Muscle of back (tissue), 11 donors: ENCODE results near the gene GALNT12. TPM values are rescaled to one million over a fixed set of nuclear protein-coding genes. Genes with fewer than 3 reads are reported as not detected.

Source experiments
- DNase-seq, 3 donors: peaks; one replicate each; pipeline versions ENCODE4 v3.0.0 to v3.0.0-alpha.2; 2013
- polyA plus RNA-seq, 10 donors: library from polyadenylated mRNA; unstranded; fragments of 120-200 nt; gene quantifications; one replicate each; pipeline ENCODE4 v1.2.1, GENCODE V29; 2013; ENCODE audit not compliant: insufficient read length in 10 of 10

GALNT12 gene
- polyA plus RNA-seq, 10 donors: 2.3 to 6.4 (median 2.7) TPM

DNA sequence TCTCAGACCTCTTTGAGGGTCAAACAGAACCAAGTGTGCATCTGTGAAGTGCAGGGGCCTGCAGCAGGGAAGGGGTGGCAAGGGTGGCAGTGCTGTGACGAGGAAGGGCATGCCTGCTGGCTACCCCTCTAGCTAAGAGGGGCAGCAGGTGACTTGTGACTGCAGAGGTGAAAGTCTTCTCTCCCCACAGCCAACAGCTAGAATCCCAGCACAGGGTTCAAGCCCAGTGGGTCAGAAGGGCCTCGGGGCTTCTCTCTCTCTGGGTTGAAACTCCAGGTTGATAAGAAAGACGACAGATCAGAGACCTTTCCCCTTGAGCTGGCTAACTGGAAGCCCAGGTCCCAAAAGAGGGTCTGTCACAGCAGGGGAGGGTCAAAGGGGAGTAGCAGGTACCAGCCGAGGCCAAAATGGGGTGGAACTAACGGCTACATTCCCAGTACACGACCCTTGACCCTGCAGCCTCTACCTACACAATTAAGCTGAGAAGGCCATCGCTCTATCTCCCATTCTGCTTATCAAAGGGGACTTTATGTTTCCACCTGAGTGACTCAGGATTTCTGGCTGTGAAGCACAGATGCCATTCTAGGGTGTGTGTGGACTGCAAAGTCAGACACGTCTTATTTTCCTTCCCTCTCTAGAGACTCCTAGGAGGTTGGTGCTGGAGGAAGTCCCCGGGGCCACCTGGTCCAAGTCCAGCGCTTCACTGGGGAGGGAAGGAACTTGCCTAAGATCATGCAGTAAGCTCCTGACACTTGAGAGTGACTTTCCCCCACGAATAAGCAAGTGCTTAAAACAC, 25.7 kb upstream of the GALNT12 start:
- no peak for DNase-seq

DNA sequence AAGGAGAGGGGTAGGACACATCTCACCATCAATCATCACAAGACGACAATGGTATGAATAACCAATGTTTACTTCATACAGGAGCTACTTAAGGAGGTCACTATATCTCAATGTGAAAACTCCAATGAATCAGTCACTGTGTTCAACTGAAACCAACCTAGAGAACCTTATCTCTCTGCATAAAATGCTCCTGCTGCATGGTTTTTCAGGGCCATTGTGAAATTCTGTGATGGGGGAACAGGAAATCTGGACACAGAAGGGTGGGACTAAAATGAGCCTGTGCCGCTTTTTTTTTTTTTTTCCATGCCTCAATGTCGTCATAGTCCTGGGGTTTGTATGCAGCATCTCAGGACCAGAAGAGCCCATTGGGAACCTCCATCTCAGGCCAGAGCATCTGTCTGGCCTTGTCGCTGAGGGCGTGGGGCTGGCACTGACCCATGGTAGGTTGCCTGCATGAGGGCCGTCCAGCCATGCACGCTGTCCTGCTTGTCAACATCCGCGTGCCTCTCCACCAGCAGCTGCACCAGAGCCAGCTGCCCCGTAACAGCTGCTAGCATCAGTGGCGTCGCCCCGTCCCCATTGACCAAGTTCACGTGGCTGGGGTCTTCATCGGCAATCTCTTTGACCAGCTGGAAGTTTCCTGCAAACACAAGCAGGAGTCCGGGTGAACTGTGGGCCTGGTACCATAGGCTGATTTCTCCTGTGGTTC, 23.8 kb upstream of the GALNT12 start:
- DNase-seq: peak in 2 of 3 donors; percentile 55 to 75

DNA sequence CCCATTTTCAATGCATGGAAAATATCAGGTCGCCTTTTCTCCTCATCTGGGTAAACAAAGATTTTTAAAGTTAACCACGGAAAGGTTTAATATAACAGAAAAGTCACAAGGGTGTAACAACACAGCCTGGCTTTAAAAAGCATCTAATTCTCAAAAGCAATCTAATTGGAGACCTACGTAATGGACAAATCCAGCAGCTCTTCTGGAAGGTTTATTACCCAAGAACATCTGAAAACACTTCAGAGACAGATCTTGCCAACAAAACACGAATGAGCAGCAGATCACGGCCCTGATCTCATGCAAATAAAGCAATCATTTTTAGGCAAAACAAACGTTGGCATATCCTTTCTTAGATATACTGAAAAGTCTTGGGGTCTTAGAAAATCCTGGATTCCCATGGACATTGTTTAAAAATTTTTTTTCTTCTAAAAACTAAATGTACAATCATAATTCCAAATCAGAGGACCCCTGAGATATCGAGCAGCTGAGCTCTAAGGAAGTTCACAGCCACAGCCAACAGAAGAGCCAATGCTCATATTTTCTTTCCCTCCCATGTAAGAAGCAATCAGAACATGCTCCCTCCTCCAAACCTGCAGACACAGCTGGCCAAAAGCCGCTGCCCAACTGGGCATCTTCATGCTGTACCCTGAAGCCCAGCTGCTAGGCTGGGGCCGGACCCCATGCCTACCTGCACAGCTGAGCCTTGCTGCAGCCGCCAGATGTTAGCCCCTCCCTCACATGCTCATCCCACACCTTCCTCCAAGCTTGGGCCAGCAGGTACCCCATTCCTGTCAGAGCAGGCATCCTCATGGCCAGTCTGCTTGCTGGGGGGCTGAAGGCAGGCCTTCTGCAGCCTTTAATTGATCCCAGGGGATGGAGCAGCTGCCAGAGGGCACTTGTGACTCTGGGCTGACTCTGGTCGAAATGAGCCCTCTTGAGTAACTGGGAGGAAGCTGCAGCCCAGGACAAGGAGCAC, 22.4 kb upstream of the GALNT12 start:
- peak; percentile 53 to 83 (median 64) for DNase-seq

DNA sequence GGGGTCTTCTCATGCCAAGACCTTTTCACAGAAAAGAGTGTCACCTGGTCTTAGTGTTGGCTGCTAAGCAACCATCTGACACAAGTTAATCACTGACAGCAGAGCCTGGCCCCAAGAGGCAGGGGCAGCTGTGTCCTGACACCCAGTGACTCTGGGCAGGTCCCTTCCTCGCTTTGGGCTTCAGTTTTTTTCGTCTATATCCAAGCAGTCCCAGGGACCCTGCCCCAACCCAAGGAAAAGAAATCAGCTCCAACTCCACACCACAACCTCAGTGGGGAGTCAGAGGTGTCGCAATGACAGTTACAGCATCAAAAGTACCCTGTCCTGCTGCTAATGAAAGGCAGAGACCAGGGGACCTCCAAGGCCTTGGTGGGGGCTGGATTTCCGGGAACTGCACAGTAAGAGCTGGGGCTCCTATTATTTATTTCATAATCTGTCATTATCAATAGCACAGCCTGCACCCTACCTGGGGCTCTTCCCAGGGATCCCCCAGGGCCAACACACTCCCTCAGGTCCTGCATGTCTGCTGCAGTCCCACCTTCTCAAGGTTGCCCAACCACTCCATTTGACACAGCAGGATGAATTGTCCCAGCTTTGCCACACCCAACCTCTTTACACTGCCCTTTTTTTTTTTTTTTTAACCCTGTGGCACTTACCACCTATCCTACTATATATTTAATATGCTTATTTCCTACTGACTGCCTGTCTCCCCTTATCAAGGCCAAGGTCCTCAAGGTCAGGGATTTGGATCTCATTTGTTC, 20.5 kb upstream of the GALNT12 start:
- no peak for DNase-seq

DNA sequence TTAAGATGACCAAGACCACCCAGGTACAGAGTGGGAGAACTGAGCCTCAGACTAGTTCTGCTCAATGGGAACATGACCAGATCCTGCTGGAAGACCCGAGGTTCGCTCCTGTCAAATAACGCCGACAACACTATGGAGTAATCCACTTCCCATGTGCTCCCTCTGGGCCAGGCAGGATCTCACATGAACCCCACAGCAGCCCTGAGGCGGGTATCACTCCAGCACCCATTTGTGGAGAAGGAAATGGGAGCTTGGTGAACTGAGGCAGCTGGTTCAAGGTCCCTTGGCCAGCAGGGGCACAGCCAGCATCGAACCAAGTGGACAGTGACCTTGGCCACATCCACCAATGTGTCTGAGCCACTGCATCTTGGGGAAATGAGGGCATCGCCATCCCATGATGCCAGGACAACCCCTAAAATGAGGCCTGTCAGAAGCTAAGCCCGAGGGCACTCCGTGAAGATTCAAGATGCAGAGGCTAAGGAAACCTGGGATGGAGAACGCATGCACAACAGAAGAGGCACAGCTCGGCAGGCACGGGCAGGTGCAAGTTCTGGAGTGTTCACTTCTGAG, 19.6 kb upstream of the GALNT12 start:
- no peak for DNase-seq

DNA sequence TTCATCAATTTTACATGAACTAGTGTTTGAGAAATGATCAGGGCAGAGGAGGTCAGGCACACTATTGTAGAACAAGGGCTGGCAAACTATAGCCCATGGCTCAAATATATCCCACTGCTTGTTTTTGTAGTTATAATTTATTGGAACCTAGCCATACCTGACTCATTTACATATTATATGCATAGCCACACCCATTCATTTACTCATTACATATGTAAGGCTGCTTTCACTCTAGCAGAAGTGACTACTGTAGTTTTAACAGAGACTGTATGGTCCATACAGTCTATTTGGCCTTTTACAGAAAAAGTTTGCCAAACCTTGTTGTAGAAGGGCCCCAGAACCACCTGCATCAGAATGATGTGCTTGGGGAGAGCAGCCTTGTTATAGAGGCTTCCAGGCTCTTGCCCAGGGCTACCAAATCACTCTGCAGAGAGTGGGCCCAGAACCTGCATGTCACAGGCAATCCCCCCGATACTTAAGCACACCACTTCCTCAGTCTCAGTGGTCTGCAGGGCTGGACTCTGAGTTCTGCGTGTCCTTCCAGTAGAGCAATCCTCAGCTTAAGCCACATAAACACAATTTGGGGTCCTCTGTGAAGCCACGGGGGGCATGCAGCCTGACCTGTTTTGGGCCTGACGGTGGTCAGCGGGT, 17.9 kb upstream of the GALNT12 start:
- DNase-seq: no peak

DNA sequence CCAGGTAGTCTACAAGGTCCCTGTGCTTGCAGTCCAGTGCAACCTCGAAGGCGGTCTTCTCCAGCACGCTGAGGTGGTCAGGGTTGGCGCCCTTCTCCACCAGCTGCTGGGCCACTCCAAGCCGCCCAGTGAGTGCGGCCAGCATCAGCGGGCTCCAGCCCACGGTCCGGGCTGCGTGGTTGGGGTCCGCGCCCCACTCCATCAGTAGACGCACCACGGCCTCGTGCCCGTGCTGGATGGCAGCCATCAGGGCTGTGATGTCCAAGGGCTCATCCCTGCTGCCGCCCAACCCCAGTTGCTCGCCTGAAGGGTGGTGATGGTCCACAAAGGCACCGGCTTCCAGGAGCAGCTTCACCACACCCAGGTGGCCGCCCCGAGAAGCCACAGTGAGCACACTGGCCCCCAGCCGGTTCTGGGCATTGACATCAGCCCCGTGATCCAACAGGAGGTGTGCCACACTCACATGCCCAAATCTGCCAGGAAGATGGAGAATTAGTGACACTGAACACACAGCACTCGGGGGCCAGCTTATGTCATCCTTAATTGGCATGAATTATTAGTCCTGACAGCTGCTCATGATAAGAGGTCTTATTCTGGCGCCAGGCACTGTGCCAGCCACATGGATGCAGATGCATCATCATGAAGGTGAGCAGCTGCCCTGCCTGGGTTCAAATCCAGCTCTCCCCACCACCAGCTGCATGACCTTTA, 17.2 kb upstream of the GALNT12 start:
- DNase-seq: no peak

DNA sequence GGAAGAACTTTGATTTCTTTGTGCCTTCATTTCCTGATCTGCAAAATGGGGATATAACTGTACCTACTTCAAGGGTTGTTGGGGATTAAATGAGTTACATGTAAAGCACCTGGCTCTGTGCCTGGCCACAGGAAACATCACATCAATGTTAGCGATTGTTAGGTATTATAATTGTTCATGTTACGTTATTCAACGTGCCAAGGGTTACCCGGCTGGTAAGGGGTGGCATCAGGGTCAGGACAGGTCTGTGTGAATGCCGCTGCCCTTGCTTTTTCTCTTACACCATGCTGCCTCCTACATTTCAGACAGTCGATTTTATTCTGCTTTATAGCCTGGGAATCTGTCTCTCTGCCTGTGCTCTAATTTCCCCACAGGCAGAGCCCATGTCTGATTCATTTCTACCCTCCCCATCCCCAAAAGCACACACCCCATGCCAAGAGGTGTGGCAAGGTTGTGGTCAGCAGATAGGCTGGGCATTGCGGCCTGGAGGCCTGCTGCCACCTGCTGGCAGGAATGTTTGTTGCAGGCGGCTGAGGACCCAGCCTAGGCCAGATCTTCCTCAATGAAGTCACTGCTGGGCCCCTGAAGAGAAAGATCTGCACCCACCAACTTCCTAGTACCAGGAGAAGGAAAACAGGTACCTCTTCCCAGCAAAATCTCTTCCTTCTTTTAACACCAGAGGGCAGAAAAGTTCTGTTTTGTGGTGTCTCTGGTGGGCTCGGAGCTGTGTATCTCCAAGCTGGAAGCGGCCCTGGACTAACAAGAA, 16.4 kb upstream of the GALNT12 start:
- peak; percentile 82 to 89 (median 84) for DNase-seq

DNA sequence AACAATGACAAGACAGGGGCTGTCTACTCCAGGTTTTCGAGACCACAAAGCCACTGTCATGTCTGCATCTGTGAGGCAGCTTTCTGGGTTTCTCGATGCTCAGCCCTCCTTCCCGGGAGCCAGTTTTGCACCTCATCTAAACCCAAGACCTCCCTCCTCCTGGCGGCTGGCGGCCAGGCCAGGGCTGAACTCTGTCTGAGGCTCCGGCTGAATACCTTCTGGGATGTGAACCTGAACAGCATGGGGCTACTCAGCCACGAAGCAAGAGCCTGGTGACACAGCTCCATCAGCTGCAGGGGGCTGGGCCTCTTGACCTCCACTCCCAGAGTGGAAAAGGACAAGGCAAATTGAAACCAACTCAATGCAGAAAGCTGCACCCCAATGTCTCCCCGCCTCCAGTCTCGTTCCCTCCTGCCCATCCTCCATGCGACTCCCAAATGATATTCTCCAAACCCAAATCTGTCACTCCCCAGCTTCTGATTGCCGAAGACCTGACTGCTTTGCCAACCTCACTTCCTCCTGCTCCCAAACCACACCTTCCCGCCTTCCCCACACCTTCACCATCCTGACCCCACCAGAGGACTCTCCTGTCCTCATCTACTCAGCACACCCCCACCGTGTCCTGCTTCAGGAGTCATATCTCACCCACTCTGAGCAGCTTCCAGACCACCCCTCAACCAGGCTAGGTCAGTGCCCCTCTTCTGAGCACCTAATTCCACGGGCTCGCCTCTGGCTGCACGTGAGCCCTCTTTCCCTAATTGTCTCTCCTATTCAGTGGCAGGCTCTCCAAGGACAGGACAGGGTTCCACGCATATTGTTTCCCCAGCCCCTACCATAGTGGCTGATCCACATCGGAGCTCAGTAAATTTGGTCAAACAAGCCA, 15.6 kb upstream of the GALNT12 start:
- peak in 1 of 3 donors; percentile 37 for DNase-seq

DNA sequence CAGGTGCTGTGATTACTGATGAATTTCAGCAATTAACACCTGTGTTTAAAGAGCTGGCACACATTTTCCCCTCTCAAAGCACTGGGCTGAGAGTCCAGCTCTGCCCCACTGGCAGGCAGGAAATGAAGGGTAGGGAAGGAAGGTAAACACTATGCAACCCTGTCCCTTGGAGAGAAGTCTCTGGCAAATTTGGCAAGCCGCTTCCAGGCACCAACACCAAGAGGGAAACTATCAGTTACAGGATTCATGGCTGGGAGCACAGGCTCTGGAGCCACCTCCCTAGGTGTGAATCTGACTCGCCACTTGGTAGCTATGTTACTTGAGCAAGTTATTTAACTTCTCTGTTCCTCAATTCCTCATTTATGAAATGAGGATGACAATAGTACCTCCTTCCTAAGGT, 14.4 kb upstream of the GALNT12 start:
- no peak for DNase-seq

DNA sequence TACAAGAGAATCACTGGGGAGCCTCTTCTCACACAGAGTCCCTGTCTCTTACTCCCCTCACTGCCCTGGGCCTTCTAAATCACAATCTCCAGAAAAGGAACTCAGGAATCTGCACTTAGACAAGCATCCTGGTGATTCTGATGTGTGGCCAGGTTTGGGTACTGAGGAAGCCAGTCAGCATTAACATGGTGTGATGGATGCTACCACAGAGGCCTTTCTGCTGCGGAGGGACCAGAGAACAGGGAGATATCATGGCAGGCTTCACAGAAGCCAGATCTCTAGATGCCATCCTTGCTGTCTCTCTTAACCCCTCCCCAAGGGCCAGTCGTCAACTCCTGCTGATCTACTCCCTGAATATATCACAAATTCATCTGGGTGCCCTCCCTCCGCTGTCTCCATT, 12.7 kb upstream of the GALNT12 start:
- no peak for DNase-seq

DNA sequence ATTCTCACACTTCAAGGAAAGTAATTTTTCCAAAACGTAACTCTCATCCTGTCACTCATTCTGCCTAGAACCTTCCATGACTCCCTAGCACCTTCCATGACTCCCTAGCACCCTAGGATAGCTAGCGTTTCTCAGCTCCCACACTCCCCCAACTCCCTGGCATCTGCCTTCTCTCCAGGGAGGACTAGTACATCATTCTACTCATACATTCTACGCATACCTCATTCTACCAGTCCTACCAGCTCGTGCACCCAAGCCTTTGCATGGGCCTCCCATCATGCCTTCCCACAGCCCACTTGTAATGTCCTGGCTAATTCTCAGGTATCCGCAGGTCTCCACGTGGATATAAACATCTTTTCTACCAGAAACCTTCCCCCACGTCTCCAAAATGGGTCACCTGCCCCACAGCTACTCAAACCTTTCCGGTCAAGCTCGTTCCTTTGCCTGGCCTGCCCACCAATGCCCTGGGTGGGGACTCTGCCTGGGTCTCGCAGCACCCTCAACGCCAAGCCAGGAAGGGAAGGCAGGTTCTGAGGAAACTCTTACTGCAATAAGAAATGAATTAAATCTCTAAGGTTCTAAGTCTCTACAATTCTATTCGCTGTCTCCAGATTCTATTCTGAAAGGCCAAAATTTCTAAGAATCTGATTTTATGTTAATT, 12.0 kb upstream of the GALNT12 start:
- DNase-seq: no peak

DNA sequence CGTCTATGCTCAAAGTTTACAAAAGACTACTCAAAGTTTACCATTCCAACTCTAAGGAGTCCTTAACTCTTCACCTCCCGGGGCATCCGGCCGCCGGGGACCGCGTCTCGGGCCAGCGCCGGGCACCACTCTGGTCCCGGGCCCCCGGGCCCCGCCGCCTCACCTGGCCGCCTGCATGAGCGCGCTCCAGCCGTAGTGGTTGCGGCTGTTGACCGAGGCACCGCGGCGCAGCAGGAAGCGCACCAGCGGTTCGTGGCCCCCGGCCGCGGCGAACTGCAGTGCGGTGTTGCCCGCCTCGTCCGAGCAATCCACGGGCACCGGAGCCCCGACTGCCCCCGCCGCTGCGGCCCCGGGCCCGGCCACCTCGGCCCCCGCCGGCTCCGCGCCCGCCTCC, 11.5 kb upstream of the GALNT12 start:
- DNase-seq: peak in 2 of 3 donors; percentile 26 to 62

DNA sequence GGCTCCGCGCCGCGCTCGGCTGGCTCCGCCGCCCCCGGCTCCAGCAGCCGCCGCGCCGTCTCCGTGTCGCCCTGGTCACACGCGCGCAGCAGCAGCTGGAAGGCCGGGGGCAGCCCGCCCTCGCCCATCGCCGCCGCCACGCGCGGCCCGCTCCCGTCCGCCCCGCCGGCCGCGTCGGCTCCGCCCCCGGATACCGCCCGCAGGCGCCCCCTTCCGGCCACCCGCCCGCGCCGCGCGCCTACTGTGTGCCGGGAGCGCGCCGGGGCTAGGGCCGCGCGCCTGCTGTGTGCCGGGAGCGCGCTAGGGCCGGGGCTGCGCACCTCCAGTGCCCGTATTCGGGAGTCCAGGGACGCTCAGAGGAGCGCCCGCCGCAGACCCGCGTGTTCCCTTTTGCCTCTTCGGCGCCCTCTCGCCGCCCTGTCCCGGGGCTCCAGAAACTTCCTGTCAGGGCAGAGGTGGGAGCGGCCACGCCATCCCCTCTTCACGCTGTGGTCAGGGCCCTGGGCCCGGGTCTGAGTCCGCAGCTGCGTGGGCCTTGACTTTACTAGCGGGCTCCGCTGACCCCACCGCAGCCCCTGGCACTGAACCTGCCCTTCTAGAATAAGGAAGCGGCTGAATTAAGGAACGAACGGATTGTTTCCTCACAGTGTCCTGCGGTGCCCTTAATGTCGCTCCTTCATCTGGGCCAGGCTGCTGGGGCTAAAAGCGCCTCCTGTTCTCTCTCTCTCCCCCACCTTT, 10.9 kb upstream of the GALNT12 start, which contains the start of gene ANKS6:
ANKS6 (minus strand) TSS at position 192 of the 738 bp plus-strand sequence; CDS start at position 128, 64 bp downstream.
- peak; percentile 81 to 91 (median 89) for DNase-seq

DNA sequence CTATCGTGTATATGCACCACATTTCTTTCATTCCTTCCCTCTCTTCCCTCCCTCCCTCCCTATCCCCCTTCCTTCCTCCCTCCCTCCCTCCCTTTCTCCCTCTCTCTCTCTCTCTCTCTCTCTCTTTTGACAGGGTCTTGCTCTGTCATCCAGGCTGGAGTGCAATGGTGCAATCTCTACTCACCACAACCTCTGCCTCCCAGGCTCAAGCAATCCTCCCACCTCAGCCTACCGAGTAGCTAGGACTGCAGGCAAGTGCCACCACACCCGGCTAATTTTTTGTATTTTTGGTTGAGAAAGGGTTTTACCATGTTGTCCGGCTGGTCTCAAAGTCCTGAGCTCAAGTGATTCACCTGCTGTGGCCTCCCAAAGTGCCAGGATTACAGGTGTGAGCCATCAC, 10.0 kb upstream of the GALNT12 start:
- DNase-seq: no peak

DNA sequence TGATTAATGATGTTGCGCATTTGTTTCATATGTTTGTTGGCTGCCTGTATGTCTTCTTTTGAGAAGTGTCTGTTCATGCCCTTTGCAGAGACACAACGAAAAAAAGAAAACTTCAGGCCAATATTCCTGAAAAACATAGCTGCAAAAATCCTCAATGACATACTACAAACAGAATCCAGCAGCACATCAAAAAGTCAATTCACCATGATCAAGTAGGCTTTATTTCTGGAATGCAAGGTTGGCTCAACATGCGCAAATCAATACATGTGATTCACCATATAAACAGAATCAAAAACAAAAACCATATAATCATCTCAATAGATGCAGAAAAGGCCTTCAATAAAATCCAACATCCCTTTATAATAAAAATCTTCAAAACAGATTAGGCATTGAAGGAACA, 9.2 kb upstream of the GALNT12 start:
- no peak for DNase-seq
